K562 treated with DMSO at 1 percent for 4 hours (cell line): ENCODE measurements around the gene VIPR1. TPM values are rescaled to one million over a fixed set of nuclear protein-coding genes. Genes with fewer than 3 reads are reported as not detected.

Experiments
- total RNA-seq: library from RNA; unstranded; fragments of 300-600 nt; gene quantifications from 2 replicates; pipeline ENCODE4 v1.2.3, GENCODE V29; 2022; ENCODE audit not compliant: insufficient read depth

The VIPR1 gene
- total RNA-seq = not detected in 2 replicates

GRCh38 chr3:42502429-42503250, at the start of gene VIPR1:
Gene VIPR1 (plus strand): TSS chr3:42502643. CDS start chr3:42502736, 93 bp downstream.

GRCh38 chr3:42581709-42582473, 79.4 kb downstream of the VIPR1 start, which contains the start of gene SEC22C:
Gene SEC22C (minus strand): TSS chr3:42581967. CDS start chr3:42569046, 12,921 bp downstream.

Other genes starting within 250 kb of the VIPR1 start
- not detected in 2 replicates for gene CCK, start 236.5 kb upstream of the VIPR1 start, total RNA-seq
- not detected in 2 replicates for gene LYZL4, start 92.0 kb upstream of the VIPR1 start, total RNA-seq
- 43.6 and 52.1 TPM in 2 replicates for gene SEC22C, start 79.3 kb downstream of the VIPR1 start, total RNA-seq
- 66.5 and 70.0 TPM in 2 replicates for gene SS18L2, start 88.2 kb downstream of the VIPR1 start, total RNA-seq
- gene NKTR, start 98.0 kb downstream of the VIPR1 start, total RNA-seq = 12.3 and 23.8 TPM in 2 replicates
- gene ZBTB47, start 151.1 kb downstream of the VIPR1 start, total RNA-seq = 0.71 and 0.89 TPM in 2 replicates
- gene KLHL40, start 182.9 kb downstream of the VIPR1 start, total RNA-seq = not detected in 2 replicates
- not detected in 2 replicates for gene HHATL, start 200.2 kb downstream of the VIPR1 start, total RNA-seq